A549 (cell line): ENCODE data around the gene RPL28. TPM values are rescaled to one million over a fixed set of nuclear protein-coding genes. Genes with fewer than 3 reads are reported as not detected.

Source experiments
- ATAC-seq, 2 experiments: fragments of 200-7000 bp in 1 of 2; fragments of >200 bp in 1 of 2; cut with Nextera tagmentation in 1 of 2; cut with Tn5 transposase in 1 of 2; 3 replicates each; pipeline versions ENCODE4 v1.8.0 to v1.9.1; 2018 to 2020; ENCODE audit warnings: mild to moderate bottlenecking in 1 of 2, moderate library complexity in 1 of 2
- CTCF ChIA-PET: fragments of 300-600 bp; sonication (Branson Sonifier 250); formaldehyde crosslinking; extraction: SDS; loops from one replicate; lab custom pipeline; 2021; ENCODE audit warnings: antibody characterized with exemption, inconsistent platforms; lab: Yijun Ruan, JAX
- POLR2A ChIA-PET: fragments of 350-600 bp; formaldehyde crosslinking; extraction: SDS; loops from one replicate; lab custom pipeline; 2021; ENCODE audit warnings: antibody characterized with exemption, inconsistent platforms; lab: Yijun Ruan, JAX
- DNase-seq, 2 experiments: peaks; one replicate each; pipeline versions ENCODE4 v3.0.0 to v3.0.0-alpha.2; 2011 to 2016; ENCODE audit warnings: low read depth in 1 of 2, low spot score in 1 of 2
- FAIRE-seq: peaks from 2 replicates; lab custom pipeline; 2011; peaks lifted over from hg19 to GRCh38; lab: Jason Lieb, UNC
- H3K27ac ChIP-seq, 2 experiments: fragments of >200 bp; sonication (Bioruptor Twin); formaldehyde crosslinking; 3 replicates each; pipeline ENCODE4 v1.5.1; 2016 to 2017
- H3K4me1 ChIP-seq: fragments of >200 bp; sonication (Bioruptor Twin); formaldehyde crosslinking; 3 replicates; pipeline ENCODE4 v1.6.1; 2016
- H3K4me2 ChIP-seq: fragments of >200 bp; sonication (Bioruptor Twin); formaldehyde crosslinking; 3 replicates; pipeline ENCODE4 v1.6.1; 2016
- H3K4me3 ChIP-seq: fragments of >200 bp; sonication (Bioruptor Twin); formaldehyde crosslinking; 3 replicates; pipeline ENCODE4 v1.5.1; 2016
- H3K9me3 ChIP-seq: fragments of >200 bp; sonication (Bioruptor Twin); formaldehyde crosslinking; 3 replicates; pipeline ENCODE4 v1.6.1; 2016
- ATOH8 ChIP-seq: fragments of 250-450 bp; sonication (Bioruptor Pico); IDR thresholded peaks from 2 replicates; pipeline ENCODE4 v1.5.0; 2020; ENCODE audit warnings: low read depth, mild to moderate bottlenecking, moderate library complexity
- BHLHE40 ChIP-seq: IDR thresholded peaks from 2 replicates; pipeline ENCODE4 v1.6.1; 2012; ENCODE audit warnings: low read depth, low read length, inconsistent platforms
- CTCF ChIP-seq: fragments of >200 bp; sonication (Bioruptor Twin); formaldehyde crosslinking; IDR thresholded peaks from 3 replicates; pipeline ENCODE4 v1.5.1; 2016
- EP300 ChIP-seq, 2 experiments: fragments of >200 bp; sonication (Bioruptor Twin); formaldehyde crosslinking; IDR thresholded peaks; 2 replicates in 1 of 2; 3 replicates in 1 of 2; pipeline ENCODE4 v1.6.1; 2016 to 2017
- ESRRA ChIP-seq: fragments of 150-350 bp; IDR thresholded peaks from 2 replicates; pipeline ENCODE4 v1.6.1; 2014; ENCODE audit warnings: mild to moderate bottlenecking, low read length, borderline replicate concordance
- FOXS1 ChIP-seq: fragments of 250-450 bp; sonication (Bioruptor Pico); IDR thresholded peaks from 2 replicates; pipeline ENCODE4 v1.5.0; 2020; ENCODE audit warnings: mild to moderate bottlenecking, moderate library complexity
- HDAC2 ChIP-seq: fragments of 200-600 bp; sonication (generic); IDR thresholded peaks from 2 replicates; pipeline ENCODE4 v1.6.1; 2016
- HOXA7 ChIP-seq: fragments of 250-450 bp; sonication (Bioruptor Pico); IDR thresholded peaks from 2 replicates; pipeline ENCODE4 v1.5.0; 2020; ENCODE audit warnings: mild to moderate bottlenecking, moderate library complexity
- HOXB13 ChIP-seq: fragments of 250-450 bp; sonication (Bioruptor Pico); IDR thresholded peaks from 2 replicates; pipeline ENCODE4 v1.5.0; 2020; ENCODE audit warnings: low read depth, mild to moderate bottlenecking, moderate library complexity
- HOXB5 ChIP-seq: fragments of 250-450 bp; sonication (Bioruptor Pico); IDR thresholded peaks from 2 replicates; pipeline ENCODE4 v1.5.0; 2020; ENCODE audit warnings: mild to moderate bottlenecking, moderate library complexity
- MAZ ChIP-seq: fragments of 150-350 bp; IDR thresholded peaks from 2 replicates; pipeline ENCODE4 v1.6.1; 2014; ENCODE audit warnings: antibody characterized with exemption, low read depth, low read length, borderline replicate concordance
- MYC ChIP-seq: IDR thresholded peaks from 2 replicates; pipeline ENCODE4 v1.6.1; 2012; ENCODE audit warnings: mild to moderate bottlenecking, inconsistent platforms, low read length, improper control_type of control experiment, borderline replicate concordance
- NR3C1 ChIP-seq: fragments of >200 bp; sonication (Bioruptor Twin); formaldehyde crosslinking; IDR thresholded peaks from 3 replicates; pipeline ENCODE4 v1.6.1; 2017
- PBX3 ChIP-seq: IDR thresholded peaks from 2 replicates; pipeline ENCODE4 v1.6.1; 2012
- RAD21 ChIP-seq, 2 experiments: fragments of >200 bp in 1 of 2; sonication (Bioruptor Twin) in 1 of 2; formaldehyde crosslinking in 1 of 2; IDR thresholded peaks in 1 of 2; conservative IDR thresholded peaks in 1 of 2; 2 replicates in 1 of 2; 3 replicates in 1 of 2; pipeline ENCODE4 v1.6.1; 2012 to 2018; ENCODE audit warnings: inconsistent platforms in 1 of 2
- RCOR1 ChIP-seq: fragments of 150-350 bp; IDR thresholded peaks from 2 replicates; pipeline ENCODE4 v1.6.1; 2014; ENCODE audit warnings: antibody characterized with exemption, low read length, low read depth
- ZNF302 ChIP-seq: fragments of 250-450 bp; sonication (Bioruptor Pico); IDR thresholded peaks from 2 replicates; pipeline ENCODE4 v1.9.0; 2021; ENCODE audit warnings: inconsistent platforms, mild to moderate bottlenecking, moderate library complexity
- WGBS: methylation state at CpG from one replicate; pipeline ENCODE4 v1.1.6; 2017; ENCODE audit errors: missing lambda C conversion rate; 5-methylcytosine and 5-hydroxymethylcytosine counted together
- polyA plus RNA-seq, 4 experiments: library from polyadenylated mRNA; depleted of rRNA in 3 of 4; stranded (reverse); fragments of >200 nt; fragmentation: RNase III in 1 of 4; extraction: RNeasy Plus Mini Kit Qiagen cat#74134 plus additional on column Dnase treatment in 1 of 4; gene quantifications; 2 replicates in 3 of 4; 3 replicates in 1 of 4; pipeline ENCODE4 v1.2.3, GENCODE V29; 2011 to 2017
- TF ChIP-seq, protein P1 (sequence below): fragments of >200 bp; sonication (Bioruptor Twin); formaldehyde crosslinking; IDR thresholded peaks from 3 replicates; pipeline ENCODE4 v1.6.1; 2016
- TF ChIP-seq, protein P2 (sequence below): IDR thresholded peaks from 2 replicates; pipeline ENCODE4 v1.6.1; 2012; ENCODE audit warnings: low read depth, borderline replicate concordance

RPL28 gene
- polyA plus RNA-seq, 2 of the 4 experiments (the other 2 are of a cell fraction): 329 to 2,037 TPM

DNA sequence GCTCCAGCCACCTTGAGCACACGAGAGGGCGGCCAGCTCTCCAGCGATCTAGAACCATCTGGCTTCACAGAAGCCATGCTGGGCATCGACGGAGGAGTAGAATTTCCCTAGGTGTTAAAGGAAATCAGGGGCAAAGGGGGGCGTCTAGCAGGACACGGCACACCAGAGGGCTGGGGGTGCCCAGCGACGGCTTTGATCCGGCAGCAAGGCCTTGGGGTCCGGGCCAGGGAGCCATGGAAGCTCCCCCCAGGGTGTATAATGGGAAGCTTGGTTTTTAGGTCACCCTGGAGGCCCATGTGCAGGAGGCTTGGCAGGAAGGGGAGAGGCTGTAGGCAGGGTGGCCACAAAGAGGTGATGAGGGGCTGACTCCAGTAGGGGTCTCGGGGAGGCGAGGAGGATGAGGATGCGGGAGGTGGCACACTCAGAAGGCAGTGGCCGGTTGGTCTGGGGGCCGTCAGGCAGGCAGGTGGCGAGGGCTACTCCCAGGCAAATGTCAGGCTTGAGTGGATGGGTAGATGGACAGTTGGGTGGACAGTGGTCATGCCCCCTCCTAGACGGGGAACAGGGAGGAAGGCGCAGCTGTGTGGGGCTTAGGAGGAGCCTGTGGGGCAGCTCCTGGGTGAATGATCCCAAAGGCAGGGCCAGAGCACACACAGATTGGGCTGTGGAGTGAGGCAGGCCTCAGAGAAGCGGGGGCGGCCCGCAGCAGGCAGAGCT, 40.5 kb upstream of the RPL28 start:
- no peaks in the 10 kb centered on the region for H3K9me3 ChIP-seq
- no peak for FAIRE-seq
- DNase-seq: no peak
- H3K4me2 ChIP-seq: peak overlapping the region; percentile 11; the same call in 1 of the 3 replicates
- H3K4me1 ChIP-seq: peaks cover 26% of the 10 kb centered on the region
- ChIA-PET CTCF (interaction anchor here (0.9 to 3.1 kb wide), 12 partner anchors 7 to 205 kb away, joined by 3 to 11 read pairs (median 4); partner anchors contain the start of genes DNAAF3 and TMEM238), POLR2A (interaction anchor here (1.0 kb wide), 1 partner anchor 62 kb away, joined by 4 read pairs; the partner anchor contains the start of gene UBE2S)
- peak overlapping the region in 1 of 2 experiments; percentile 61; a peak in 3 of 6 replicates for H3K27ac ChIP-seq
- peak; percentile 6 to 9; a peak in 4 of 6 replicates for ATAC-seq
- no peak for TF ChIP-seq ZNF302 (CRISPR knock-in tag)
- TF ChIP-seq CTCF: no peak
- no peak for TF ChIP-seq EP300 (IDR thresholded peaks at IDR 0.05)
- no peak for TF ChIP-seq RCOR1
- TF ChIP-seq MAZ: no peak
- TF ChIP-seq, protein P1, sequence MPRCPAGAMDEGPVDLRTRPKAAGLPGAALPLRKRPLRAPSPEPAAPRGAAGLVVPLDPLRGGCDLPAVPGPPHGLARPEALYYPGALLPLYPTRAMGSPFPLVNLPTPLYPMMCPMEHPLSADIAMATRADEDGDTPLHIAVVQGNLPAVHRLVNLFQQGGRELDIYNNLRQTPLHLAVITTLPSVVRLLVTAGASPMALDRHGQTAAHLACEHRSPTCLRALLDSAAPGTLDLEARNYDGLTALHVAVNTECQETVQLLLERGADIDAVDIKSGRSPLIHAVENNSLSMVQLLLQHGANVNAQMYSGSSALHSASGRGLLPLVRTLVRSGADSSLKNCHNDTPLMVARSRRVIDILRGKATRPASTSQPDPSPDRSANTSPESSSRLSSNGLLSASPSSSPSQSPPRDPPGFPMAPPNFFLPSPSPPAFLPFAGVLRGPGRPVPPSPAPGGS: no peak
- TF ChIP-seq NR3C1: no peak
- no peak for TF ChIP-seq MYC
- no peak for TF ChIP-seq ATOH8 (CRISPR knock-in tag)
- TF ChIP-seq RAD21 (conservative IDR thresholded peaks at IDR 0.05 in 1 of 2, IDR thresholded peaks at IDR 0.05 in 1 of 2): no peak
- TF ChIP-seq ESRRA: no peak
- no peak for TF ChIP-seq HOXB5 (CRISPR knock-in tag)
- TF ChIP-seq PBX3: no peak
- TF ChIP-seq HOXA7 (CRISPR knock-in tag): no peak
- TF ChIP-seq HDAC2: no peak
- TF ChIP-seq HOXB13 (CRISPR knock-in tag): no peak
- TF ChIP-seq, protein P2, sequence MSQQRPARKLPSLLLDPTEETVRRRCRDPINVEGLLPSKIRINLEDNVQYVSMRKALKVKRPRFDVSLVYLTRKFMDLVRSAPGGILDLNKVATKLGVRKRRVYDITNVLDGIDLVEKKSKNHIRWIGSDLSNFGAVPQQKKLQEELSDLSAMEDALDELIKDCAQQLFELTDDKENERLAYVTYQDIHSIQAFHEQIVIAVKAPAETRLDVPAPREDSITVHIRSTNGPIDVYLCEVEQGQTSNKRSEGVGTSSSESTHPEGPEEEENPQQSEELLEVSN: no peak
- no peak for TF ChIP-seq FOXS1 (CRISPR knock-in tag)
- no peak for TF ChIP-seq BHLHE40
- 87% methylated on average over 22 of the region's 22 CpGs for WGBS
- H3K4me3 ChIP-seq: no peak overlapping the region
